A549 (cell line): ENCODE data around the gene LYZL6. TPM values are rescaled to one million over a fixed set of nuclear protein-coding genes. Genes with fewer than 3 reads are reported as not detected.

Experiments
- ATAC-seq, 2 experiments: fragments of 200-7000 bp in 1 of 2; fragments of >200 bp in 1 of 2; cut with Nextera tagmentation in 1 of 2; cut with Tn5 transposase in 1 of 2; 3 replicates each; pipeline versions ENCODE4 v1.8.0 to v1.9.1; 2018 to 2020; ENCODE audit warnings: mild to moderate bottlenecking in 1 of 2, moderate library complexity in 1 of 2
- CTCF ChIA-PET: fragments of 300-600 bp; sonication (Branson Sonifier 250); formaldehyde crosslinking; extraction: SDS; loops from one replicate; lab custom pipeline; 2021; ENCODE audit warnings: antibody characterized with exemption, inconsistent platforms; lab: Yijun Ruan, JAX
- POLR2A ChIA-PET: fragments of 350-600 bp; formaldehyde crosslinking; extraction: SDS; loops from one replicate; lab custom pipeline; 2021; ENCODE audit warnings: antibody characterized with exemption, inconsistent platforms; lab: Yijun Ruan, JAX
- DNase-seq, 2 experiments: peaks; one replicate each; pipeline versions ENCODE4 v3.0.0 to v3.0.0-alpha.2; 2011 to 2016; ENCODE audit warnings: low read depth in 1 of 2, low spot score in 1 of 2
- FAIRE-seq: peaks from 2 replicates; lab custom pipeline; 2011; peaks lifted over from hg19 to GRCh38; lab: Jason Lieb, UNC
- H3K27ac ChIP-seq, 2 experiments: fragments of >200 bp; sonication (Bioruptor Twin); formaldehyde crosslinking; 3 replicates each; pipeline ENCODE4 v1.5.1; 2016 to 2017
- H3K4me1 ChIP-seq: fragments of >200 bp; sonication (Bioruptor Twin); formaldehyde crosslinking; 3 replicates; pipeline ENCODE4 v1.6.1; 2016
- H3K4me2 ChIP-seq: fragments of >200 bp; sonication (Bioruptor Twin); formaldehyde crosslinking; 3 replicates; pipeline ENCODE4 v1.6.1; 2016
- H3K4me3 ChIP-seq: fragments of >200 bp; sonication (Bioruptor Twin); formaldehyde crosslinking; 3 replicates; pipeline ENCODE4 v1.5.1; 2016
- H3K9me3 ChIP-seq: fragments of >200 bp; sonication (Bioruptor Twin); formaldehyde crosslinking; 3 replicates; pipeline ENCODE4 v1.6.1; 2016
- ATOH8 ChIP-seq: fragments of 250-450 bp; sonication (Bioruptor Pico); IDR thresholded peaks from 2 replicates; pipeline ENCODE4 v1.5.0; 2020; ENCODE audit warnings: low read depth, mild to moderate bottlenecking, moderate library complexity
- BCL3 ChIP-seq: fragments of >200 bp; sonication (Bioruptor Twin); formaldehyde crosslinking; IDR thresholded peaks from 3 replicates; pipeline ENCODE4 v1.6.1; 2016
- CBX8 ChIP-seq: fragments of 200-600 bp; sonication (generic); IDR thresholded peaks from 2 replicates; pipeline ENCODE4 v1.6.1; 2016
- CHD2 ChIP-seq: fragments of 150-350 bp; IDR thresholded peaks from 2 replicates; pipeline ENCODE4 v1.6.1; 2014; ENCODE audit warnings: low read length; ENCODE audit not compliant: partially characterized antibody
- CHD4 ChIP-seq: fragments of 200-600 bp; sonication (generic); IDR thresholded peaks from 2 replicates; pipeline ENCODE4 v1.6.1; 2016; ENCODE audit warnings: antibody characterized with exemption, mild to moderate bottlenecking, borderline replicate concordance
- EHF ChIP-seq: fragments of 250-450 bp; sonication (Bioruptor Pico); IDR thresholded peaks from 2 replicates; pipeline ENCODE4 v1.5.0; 2020; ENCODE audit warnings: mild to moderate bottlenecking
- EHMT2 ChIP-seq: fragments of 200-600 bp; sonication (generic); IDR thresholded peaks from 2 replicates; pipeline ENCODE4 v1.6.1; 2016; ENCODE audit warnings: antibody characterized with exemption, low read depth, mild to moderate bottlenecking, moderate library complexity
- EP300 ChIP-seq, 2 experiments: fragments of >200 bp; sonication (Bioruptor Twin); formaldehyde crosslinking; IDR thresholded peaks; 2 replicates in 1 of 2; 3 replicates in 1 of 2; pipeline ENCODE4 v1.6.1; 2016 to 2017
- ESRRA ChIP-seq: fragments of 150-350 bp; IDR thresholded peaks from 2 replicates; pipeline ENCODE4 v1.6.1; 2014; ENCODE audit warnings: mild to moderate bottlenecking, low read length, borderline replicate concordance
- FOSL2 ChIP-seq, 2 experiments: fragments of 450-650 bp in 1 of 2; fragments of >200 bp in 1 of 2; sonication (Bioruptor Twin) in 1 of 2; formaldehyde crosslinking; IDR thresholded peaks; 2 replicates each; pipeline versions ENCODE4 v1.5.0 to v1.6.1; 2016 to 2020; ENCODE audit warnings: mild to moderate bottlenecking in 1 of 2, moderate library complexity in 1 of 2
- HES2 ChIP-seq: fragments of >200 bp; sonication (Bioruptor Twin); formaldehyde crosslinking; IDR thresholded peaks from 2 replicates; pipeline ENCODE4 v1.6.1; 2016
- HMGXB4 ChIP-seq: fragments of 250-450 bp; sonication (Bioruptor Pico); IDR thresholded peaks from 2 replicates; pipeline ENCODE4 v1.5.0; 2021; ENCODE audit warnings: mild to moderate bottlenecking, moderate library complexity, borderline replicate concordance
- HOXA7 ChIP-seq: fragments of 250-450 bp; sonication (Bioruptor Pico); IDR thresholded peaks from 2 replicates; pipeline ENCODE4 v1.5.0; 2020; ENCODE audit warnings: mild to moderate bottlenecking, moderate library complexity
- HOXB5 ChIP-seq: fragments of 250-450 bp; sonication (Bioruptor Pico); IDR thresholded peaks from 2 replicates; pipeline ENCODE4 v1.5.0; 2020; ENCODE audit warnings: mild to moderate bottlenecking, moderate library complexity
- JUNB ChIP-seq: fragments of >200 bp; sonication (Bioruptor Twin); formaldehyde crosslinking; IDR thresholded peaks from 2 replicates; pipeline ENCODE4 v1.6.1; 2016
- KDM5A ChIP-seq: fragments of 200-600 bp; sonication (generic); IDR thresholded peaks from 2 replicates; pipeline ENCODE4 v1.6.1; 2016; ENCODE audit warnings: antibody characterized with exemption, mild to moderate bottlenecking
- MAFK ChIP-seq: fragments of 450-650 bp; IDR thresholded peaks from 2 replicates; pipeline ENCODE4 v1.6.1; 2014; ENCODE audit not compliant: partially characterized antibody
- NR3C1 ChIP-seq: fragments of >200 bp; sonication (Bioruptor Twin); formaldehyde crosslinking; IDR thresholded peaks from 3 replicates; pipeline ENCODE4 v1.6.1; 2017
- SMC3 ChIP-seq: fragments of >200 bp; sonication (Bioruptor Twin); formaldehyde crosslinking; IDR thresholded peaks from 3 replicates; pipeline ENCODE4 v1.6.1; 2018; ENCODE audit warnings: inconsistent platforms
- SREBF2 ChIP-seq: fragments of 450-650 bp; IDR thresholded peaks from 2 replicates; pipeline ENCODE4 v1.6.1; 2014; ENCODE audit warnings: mild to moderate bottlenecking, moderate library complexity
- ZFP36 ChIP-seq: fragments of 450-650 bp; IDR thresholded peaks from 2 replicates; pipeline ENCODE4 v1.6.1; 2014; ENCODE audit warnings: borderline replicate concordance; ENCODE audit not compliant: partially characterized antibody
- ZNF302 ChIP-seq: fragments of 250-450 bp; sonication (Bioruptor Pico); IDR thresholded peaks from 2 replicates; pipeline ENCODE4 v1.9.0; 2021; ENCODE audit warnings: inconsistent platforms, mild to moderate bottlenecking, moderate library complexity
- WGBS: methylation state at CpG from one replicate; pipeline ENCODE4 v1.1.6; 2017; ENCODE audit errors: missing lambda C conversion rate; 5-methylcytosine and 5-hydroxymethylcytosine counted together
- polyA plus RNA-seq, 4 experiments: library from polyadenylated mRNA; depleted of rRNA in 3 of 4; stranded (reverse); fragments of >200 nt; fragmentation: RNase III in 1 of 4; extraction: RNeasy Plus Mini Kit Qiagen cat#74134 plus additional on column Dnase treatment in 1 of 4; gene quantifications; 2 replicates in 3 of 4; 3 replicates in 1 of 4; pipeline ENCODE4 v1.2.3, GENCODE V29; 2011 to 2017

Gene LYZL6
- polyA plus RNA-seq, 2 of the 4 experiments (the other 2 are of a cell fraction), result not detected

- no peak for FAIRE-seq
- peaks cover 6% of the 10 kb centered on the region; the same call in 1 of the 3 replicates for H3K9me3 ChIP-seq
- no peak within 1 kb of the TSS for H3K4me3 ChIP-seq
- H3K4me2 ChIP-seq, result no peak within 1 kb of the TSS
- DNase-seq, result no peak
- H3K4me1 ChIP-seq, result no peaks in the 10 kb centered on the region
- CTCF ChIA-PET, result interaction anchor here (0.8 to 2.9 kb wide), 4 partner anchors 11 to 497 kb away, joined by 4 to 14 read pairs (median 6); no protein-coding TSS in a partner anchor
- 35% methylated on average over 1 of the region's 1 CpG for WGBS
- no peak for ATAC-seq
- POLR2A ChIA-PET, result no interaction called here
- H3K27ac ChIP-seq, result no peak within 1 kb of the TSS
- TF ChIP-seq ATOH8 (CRISPR knock-in tag) (no peak), BCL3 (no peak), JUNB (no peak), CBX8 (no peak), SMC3 (no peak), HES2 (no peak), CHD2 (no peak), KDM5A (no peak), SREBF2 (no peak), NR3C1 (no peak), HOXA7 (CRISPR knock-in tag) (no peak), HMGXB4 (CRISPR knock-in tag) (no peak), ZFP36 (no peak), FOSL2 (IDR thresholded peaks at IDR 0.05) (no peak), FOSL2 (CRISPR knock-in tag; IDR thresholded peaks at IDR 0.05) (no peak), EHMT2 (no peak), HOXB5 (no peak)
Observed at GRCh38 chr17:35986643-35987042, 43.1 kb upstream of the LYZL6 start, which contains the start of gene CCL14. CCL14 (minus strand) TSS chr17:35986729; CDS start chr17:35986649, 80 bp downstream.

DNA sequence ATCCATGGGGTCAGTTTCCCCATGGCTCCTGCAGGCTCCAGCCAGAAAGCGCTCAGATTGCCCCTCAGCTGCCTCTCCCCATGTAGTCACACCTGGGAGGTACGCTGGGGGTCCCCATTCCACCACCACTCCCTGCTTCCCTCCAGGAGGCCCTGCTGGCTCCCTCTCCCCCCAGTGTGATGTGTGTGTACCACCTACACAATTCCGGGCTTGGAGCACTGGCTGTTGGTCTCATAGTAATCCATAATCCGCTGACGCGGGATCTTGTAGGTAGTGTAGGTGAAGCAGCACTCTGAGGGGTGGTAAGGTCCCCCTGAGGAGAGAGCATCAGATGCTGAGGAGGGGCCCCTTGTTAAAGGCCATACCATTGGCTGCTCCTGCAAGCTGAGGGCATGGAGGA, 40.6 kb upstream of the LYZL6 start:
- DNase-seq (no peak), FAIRE-seq (no peak), ATAC-seq (no peak)
- peaks cover 5% of the 10 kb centered on the region; the same call in 1 of the 3 replicates for H3K9me3 ChIP-seq
- H3K4me1 ChIP-seq, result no peaks in the 10 kb centered on the region
- TF ChIP-seq JUNB (no peak), CHD2 (no peak), ZNF302 (CRISPR knock-in tag) (no peak), MAFK (peak; percentile 54), CHD4 (no peak), ESRRA (no peak), EP300 (IDR thresholded peaks at IDR 0.05) (no peak), SMC3 (no peak), EHF (CRISPR knock-in tag) (no peak)
- H3K4me3 ChIP-seq, result no peak overlapping the region
- 42% methylated on average over 6 of the region's 6 CpGs for WGBS
- ChIA-PET POLR2A (no interaction called here), CTCF (interaction anchor here (0.7 to 5.0 kb wide), 5 partner anchors 12 to 499 kb away, joined by 3 to 39 read pairs (median 4); no protein-coding TSS in a partner anchor)
- H3K27ac ChIP-seq, result no peak overlapping the region
- no peak overlapping the region for H3K4me2 ChIP-seq
